SH-SY5Y (cell line): ENCODE measurements around the gene MCF2L2.

ENCODE experiments used
- GATA2 ChIP-seq: IDR thresholded peaks from 2 replicates; pipeline ENCODE4 v1.6.1; 2011; ENCODE audit warnings: mild to moderate bottlenecking, low read depth, low read length
- GATA3 ChIP-seq: IDR thresholded peaks from 2 replicates; pipeline ENCODE4 v1.6.1; 2011; ENCODE audit warnings: low read depth, mild to moderate bottlenecking, low read length, moderate library complexity

Gene MCF2L2

GRCh38 chr3:183227586-183227985, 200.8 kb downstream of the MCF2L2 start:
- no peak for TF ChIP-seq GATA3
- TF ChIP-seq GATA2: no peak

DNA sequence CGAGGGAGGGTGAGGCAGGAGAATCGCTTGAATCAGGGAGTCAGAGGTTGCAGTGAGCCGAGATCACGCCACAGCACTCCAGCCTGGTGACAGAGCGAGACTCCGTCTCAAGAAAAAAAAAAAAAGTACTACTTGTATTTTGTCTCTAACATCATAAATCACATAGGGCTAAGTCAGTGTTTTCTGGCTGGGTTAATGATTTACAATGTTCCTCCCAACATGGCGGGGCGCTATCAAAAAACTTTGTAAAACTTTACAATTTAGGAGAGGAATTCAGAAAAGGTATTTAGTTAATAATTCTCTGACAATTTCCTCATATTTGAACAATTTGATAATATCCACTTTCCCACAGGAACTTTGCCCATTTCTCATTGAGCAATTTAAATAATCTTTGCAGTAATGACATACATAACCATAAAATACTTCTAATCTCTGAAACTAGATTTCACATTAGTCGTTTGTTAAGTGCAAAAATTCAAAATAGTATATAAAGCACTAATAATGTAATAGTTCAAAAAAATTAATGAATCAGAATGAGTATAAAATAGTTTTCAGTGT, 202.0 kb downstream of the MCF2L2 start:
- TF ChIP-seq GATA2 (no peak), GATA3 (no peak)

- TF ChIP-seq GATA3 (no peak), GATA2 (no peak)
These were observed 204.0 kb downstream of the MCF2L2 start for GRCh38 chr3:183224180-183224970.

- TF ChIP-seq GATA3 (no peak), GATA2 (no peak)
These were observed 205.7 kb downstream of the MCF2L2 start for GRCh38 chr3:183222631-183223235.

- TF ChIP-seq GATA2: no peak
- no peak for TF ChIP-seq GATA3
These were observed 207.6 kb downstream of the MCF2L2 start for GRCh38 chr3:183220828-183221227.

DNA sequence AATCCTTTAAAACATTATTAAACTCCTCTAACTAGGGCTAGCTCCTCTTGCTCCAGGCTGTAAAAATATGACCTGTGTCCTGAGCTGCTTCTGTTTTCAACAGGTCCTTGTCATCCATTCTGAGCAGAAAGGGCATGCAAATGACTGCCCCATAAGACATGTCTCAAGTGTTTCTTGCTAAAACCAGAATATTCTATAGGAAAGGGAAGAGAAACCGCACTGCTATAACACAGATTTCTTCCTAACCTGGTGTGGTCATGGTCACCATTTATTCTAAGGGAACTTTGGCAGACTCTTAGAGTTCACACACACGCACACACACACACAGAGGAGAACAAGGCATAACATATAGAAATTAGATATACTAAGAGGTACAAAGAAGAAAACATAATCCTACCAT, 209.6 kb downstream of the MCF2L2 start:
- TF ChIP-seq GATA2 (no peak), GATA3 (no peak)

DNA sequence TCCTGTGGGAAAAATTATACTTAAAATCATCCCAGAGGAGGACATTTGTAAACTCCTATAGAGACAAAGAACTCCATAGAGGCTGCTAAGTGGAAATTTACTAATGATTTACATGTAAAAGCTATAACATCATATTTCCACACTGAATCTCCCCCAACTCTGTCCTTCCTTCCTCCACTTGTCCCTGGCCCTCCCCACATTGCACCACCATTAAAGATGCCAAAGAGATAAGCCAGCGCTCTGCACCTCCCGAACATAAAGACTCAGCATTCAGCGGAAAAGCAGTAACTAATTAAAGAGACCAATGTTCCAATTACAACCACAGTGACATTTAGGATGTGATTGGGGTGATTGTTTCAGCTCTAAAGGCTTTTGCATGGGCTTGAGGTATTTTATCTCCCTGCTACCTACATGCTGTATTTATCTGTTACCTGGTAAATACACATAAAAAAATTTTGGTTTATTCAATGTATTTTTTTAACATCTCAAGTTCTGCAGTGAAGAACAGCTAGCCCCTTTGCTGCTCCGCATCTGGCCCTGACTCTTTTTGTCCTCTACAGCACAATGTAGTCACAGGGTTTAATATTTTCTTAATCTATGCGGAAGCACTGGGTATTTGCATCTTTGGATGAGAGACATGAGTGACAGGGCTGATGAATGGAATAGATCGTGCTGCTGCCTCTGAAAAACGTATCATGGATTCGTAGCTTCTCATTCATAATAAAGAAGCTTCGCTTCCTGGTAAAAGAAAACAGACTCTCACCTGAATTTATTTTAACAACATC, 210.7 kb downstream of the MCF2L2 start:
- TF ChIP-seq GATA2: no peak
- 0 out of 2 replicates have a peak, but pooled peaks have one; percentile 36 for TF ChIP-seq GATA3

- TF ChIP-seq GATA2: no peak
- no peak for TF ChIP-seq GATA3
These were observed 212.7 kb downstream of the MCF2L2 start for GRCh38 chr3:183215591-183216202.

DNA sequence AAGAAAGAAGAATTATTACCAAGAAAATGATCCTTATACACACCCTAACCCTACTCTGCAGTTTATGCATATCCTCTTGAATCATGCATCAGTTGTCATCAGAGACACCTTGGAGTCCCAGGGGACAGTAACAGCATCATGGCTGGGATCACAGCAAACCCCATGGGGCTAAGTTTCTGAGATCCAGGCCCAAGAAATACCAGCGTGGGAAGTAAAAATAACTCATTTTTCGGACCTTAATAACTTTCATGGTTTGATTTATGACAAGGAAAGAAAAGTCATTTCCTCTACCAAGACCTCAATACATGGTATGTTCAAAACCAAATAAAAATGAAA, 214.2 kb downstream of the MCF2L2 start:
- TF ChIP-seq GATA3 (no peak), GATA2 (no peak)

- TF ChIP-seq GATA3 (no peak), GATA2 (no peak)
These were observed 214.8 kb downstream of the MCF2L2 start for GRCh38 chr3:183213415-183214276.

DNA sequence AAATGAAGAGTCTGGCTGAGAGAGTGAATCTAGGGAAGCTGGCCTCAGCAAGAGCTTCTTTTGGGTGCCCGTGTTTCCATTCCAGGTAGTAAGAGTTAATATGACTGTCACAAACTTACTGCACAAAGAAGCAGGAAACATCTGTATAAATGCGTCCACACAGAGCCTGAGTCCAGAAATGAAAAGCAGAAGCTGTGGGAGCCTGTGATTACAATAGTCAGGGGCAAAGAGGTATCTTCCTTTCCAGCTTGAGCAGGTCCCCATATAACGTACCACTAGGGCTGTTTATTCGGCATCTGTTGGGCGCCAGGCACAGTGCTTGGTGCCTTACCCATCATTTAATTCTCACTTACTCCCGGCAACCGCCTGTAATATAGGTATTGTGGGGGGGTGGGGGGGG, 215.9 kb downstream of the MCF2L2 start:
- no peak for TF ChIP-seq GATA3
- TF ChIP-seq GATA2: no peak

DNA sequence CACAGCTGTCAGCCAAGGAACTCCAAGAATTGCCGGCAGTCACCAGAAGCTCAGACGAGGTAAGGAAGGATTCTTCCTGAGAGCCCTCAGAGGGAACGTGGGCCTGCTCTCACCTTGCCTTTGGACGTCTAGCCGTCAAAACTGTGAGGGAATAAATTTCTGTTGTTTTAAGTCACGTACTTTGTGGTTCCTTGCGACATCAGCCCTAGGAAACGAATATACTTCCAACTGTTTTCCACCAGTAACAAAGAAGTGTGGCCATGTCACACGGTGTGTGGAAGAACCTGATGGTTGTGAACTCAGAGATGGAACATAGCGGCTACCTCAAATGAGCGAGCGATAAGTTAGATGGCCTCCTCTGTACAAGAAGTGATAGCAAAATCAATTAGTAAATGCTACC, 216.3 kb downstream of the MCF2L2 start:
- TF ChIP-seq GATA2: no peak
- TF ChIP-seq GATA3: no peak

GRCh38 chr3:183211352-183211751, 217.1 kb downstream of the MCF2L2 start:
- no peak for TF ChIP-seq GATA2
- TF ChIP-seq GATA3: no peak
